HuH-7 (cell line): ENCODE measurements around the gene NTN5.
"Not testable (repeated sequence)": the region's sequence is repeated elsewhere in the genome, so short reads cannot be mapped to it uniquely, and the experiment has no call there.

Experiments
- DNase-seq: peaks from one replicate; pipeline ENCODE4 v3.0.0; 2011; ENCODE audit warnings: low spot score

NTN5 gene

DNA sequence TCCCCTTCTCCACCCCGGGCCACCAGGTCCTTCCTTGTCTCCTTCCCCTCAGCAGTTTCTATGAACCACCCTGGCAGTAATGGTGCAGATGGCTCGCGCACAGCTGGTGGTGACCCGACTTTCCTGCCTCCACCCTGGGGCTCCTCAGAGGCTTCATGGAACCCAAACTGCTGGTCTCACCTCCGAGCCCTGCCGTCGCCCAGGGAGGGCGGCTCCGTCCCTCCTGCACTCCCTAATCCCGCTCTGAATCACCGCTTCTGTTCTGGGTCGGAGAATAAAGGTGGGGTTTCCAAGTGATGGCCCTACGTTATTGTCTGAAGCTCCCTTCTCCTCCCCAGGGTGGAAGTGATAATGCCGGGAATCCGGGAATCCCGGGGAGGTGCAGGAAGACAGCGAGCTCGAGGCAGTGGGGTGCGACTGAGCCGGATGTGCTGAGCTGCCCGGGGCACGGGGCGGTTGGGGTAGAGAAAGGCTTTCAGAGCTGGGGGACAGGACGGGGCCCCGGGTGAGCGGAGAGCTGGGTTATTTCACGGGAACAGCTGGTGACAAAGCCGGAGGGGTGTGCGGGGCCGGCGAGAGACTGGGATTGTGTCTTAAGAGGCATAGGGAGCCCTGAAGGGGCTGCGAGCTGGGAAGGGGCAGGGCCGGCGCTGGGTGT lies 23.7 kb upstream of the NTN5 start:
- no peak for DNase-seq

GRCh38 chr19:48695743-48696352 lies 23.0 kb upstream of the NTN5 start, which contains the start of gene FUT2:
FUT2 (plus strand) TSS chr19:48695971; CDS start chr19:48702957, 6,986 bp downstream.
- DNase-seq = peak; percentile 66

DNA sequence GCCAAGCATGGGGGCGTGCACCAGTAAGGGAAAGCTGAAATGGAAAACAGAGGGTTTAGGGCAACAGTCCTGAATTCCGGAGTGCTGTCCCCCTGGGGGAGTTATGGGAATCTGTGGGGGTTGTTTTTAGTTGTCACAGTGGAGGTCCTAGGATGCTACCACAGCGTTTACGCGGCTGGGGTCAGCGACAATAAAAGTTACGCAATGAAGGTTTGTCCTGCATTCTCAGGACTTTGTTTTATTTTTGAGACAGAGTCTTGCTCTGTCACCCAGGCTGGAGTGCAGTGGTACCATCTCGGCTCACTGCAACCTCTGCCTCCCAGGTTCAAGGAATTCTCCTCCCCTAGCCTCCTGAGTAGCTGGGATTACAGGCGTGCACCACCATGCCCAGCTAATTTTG lies 20.8 kb upstream of the NTN5 start:
- not testable (repeated sequence) for DNase-seq

DNA sequence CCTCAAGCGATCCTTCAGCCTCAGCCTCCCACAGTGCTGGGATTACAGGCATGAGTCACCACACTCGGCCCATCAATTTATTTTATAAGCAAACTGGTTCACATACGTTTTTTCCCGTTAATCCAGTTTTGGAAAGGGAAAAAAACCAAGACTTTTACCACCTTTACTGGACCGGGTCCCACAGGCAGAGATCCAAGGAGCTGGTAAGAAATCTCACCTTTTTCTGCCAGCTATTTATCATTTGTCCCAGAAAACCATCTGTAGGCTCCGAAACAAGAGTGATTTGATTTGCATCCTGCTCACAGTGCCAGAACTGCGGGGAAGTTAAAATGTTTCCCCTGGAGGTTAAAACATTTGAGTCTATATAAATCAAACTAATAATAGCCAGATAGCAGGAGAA lies 16.6 kb upstream of the NTN5 start:
- no peak for DNase-seq

DNA sequence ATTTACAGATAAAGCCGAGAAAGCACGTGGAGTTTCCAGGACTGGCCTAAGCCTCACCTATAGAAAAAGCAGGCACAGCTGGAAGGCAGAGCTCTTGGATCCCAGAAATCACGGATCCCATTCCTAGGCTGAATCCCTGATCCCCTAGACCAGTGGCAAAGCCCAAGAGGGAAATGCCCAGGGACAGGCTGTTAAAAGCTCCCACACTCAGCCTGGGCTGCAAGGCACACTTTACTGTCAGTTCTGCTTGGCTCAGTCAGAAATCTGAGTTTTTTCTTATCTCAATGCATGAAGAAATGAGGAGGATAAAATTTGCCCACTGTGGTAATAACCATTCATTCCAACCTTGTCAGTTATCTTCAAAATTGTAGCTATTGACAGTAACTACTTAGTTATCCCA lies 15.0 kb upstream of the NTN5 start:
- DNase-seq = no peak

DNA sequence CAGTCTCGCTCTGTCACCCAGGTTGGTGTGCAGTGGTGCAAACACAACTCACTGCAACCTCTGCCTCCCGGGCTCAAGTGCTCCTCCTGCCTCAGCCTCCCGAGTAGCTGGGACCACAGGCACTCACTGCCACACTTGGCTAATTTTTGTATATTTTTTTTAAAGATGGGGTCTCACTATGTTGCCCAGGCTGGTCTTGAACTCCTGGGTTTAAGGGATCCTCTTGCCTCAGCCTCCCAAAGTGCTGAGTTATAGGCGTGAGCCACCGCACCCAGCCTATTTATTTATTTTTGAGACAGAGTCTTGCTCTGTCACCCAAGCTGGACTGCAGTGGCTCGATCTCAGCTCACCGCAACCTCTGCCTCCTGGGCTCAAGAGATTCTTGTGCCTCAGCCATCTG lies 13.8 kb upstream of the NTN5 start:
- DNase-seq = not testable (repeated sequence)

GRCh38 chr19:48686088-48686487 lies 13.3 kb upstream of the NTN5 start:
- DNase-seq = no peak

DNA sequence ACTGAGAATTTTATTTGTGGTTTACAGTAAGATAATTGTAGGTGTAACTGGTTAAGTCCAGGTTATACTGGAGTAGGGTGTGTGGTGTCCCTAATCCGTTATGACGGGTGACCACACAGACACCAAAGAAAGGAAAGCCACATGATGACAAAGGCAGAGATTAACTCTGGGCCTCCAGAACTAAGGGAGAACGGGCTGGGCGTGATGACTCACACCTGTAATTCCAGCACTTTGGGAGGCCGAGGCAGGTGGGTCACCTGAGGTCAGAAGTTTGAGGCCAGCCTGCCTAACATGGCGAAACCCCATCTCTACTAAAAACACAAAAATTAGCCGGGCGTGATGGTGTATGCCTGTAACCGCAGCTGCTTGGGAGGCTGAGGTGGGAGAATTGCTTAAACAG lies 12.8 kb upstream of the NTN5 start:
- no peak for DNase-seq

GRCh38 chr19:48683349-48683748 lies 10.5 kb upstream of the NTN5 start:
- no peak for DNase-seq

- no peak for DNase-seq
These were observed 8.3 kb upstream of the NTN5 start for GRCh38 chr19:48681127-48681470.

DNA sequence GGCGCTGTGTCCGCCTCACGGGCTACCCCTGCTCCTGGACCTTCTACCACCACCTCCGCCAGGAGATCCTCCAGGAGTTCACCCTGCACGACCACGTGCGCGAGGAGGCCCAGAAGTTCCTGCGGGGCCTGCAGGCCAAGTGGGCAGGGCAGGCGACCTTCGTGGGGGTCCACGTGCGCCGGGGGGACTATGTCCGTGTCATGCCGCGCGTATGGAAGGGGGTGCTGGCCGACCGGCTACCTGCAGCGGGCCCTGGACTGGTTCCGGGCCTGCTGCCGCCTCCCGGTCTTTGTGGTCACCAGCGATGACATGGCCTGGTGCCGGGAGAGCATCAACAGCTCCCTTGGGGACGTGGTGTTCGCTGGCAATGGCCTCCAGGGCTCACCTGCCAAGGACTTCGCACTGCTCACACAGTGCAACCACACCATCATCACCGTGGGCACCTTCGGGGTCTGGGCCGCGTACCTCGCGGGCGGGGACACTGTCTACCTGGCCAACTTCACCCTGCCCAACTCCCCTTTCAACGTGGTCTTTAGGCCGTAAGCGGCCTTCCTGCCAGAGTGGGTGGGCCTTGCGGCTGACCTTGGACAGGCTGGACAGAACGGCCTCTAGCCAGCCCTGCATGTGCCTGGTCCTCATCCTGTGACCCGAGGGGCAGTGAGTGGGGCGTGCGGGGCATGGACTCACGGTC lies 7.8 kb upstream of the NTN5 start:
- DNase-seq = no peak

- DNase-seq = not testable (repeated sequence)
These were observed 7.2 kb upstream of the NTN5 start for GRCh38 chr19:48680006-48680405.

DNA sequence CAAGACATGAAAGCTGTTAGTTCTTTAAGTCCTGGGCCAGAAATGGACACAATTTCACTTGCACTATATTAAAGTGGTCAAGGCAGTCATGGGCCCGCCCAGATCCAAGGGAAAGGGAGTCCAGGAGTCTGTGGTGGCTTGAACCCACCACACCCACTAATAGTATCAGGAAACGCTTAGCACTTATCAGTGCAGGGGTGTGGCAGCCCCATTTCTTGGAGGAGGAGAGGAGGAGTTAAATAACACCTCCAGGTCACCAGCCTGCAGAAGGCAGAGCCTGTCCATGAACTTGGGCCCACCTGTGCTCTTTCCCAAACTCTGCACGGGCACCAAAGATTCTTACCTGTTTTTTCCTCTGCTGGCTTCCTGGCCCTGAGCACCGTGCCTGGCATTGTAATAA lies 5.4 kb upstream of the NTN5 start:
- no peak for DNase-seq

DNA sequence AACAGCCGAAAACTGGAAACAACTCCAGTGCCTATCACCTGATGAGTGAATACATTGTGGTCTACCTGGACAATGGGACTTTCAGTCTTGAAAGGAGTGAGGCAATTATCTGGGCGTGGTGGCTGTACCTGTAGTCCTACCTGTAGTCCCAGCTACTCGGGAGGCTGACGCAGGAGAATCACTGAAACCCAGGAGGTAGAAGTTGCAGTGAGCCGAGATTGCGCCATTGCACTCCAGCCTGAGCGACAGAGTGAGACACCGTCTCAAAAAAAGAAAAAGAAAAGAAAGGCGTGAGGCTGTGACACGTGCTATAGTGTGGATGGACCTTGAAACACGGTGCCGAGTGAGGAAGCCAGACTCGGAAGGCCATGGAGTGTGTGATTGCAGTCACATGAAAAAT lies 4.1 kb upstream of the NTN5 start:
- DNase-seq = no peak

DNA sequence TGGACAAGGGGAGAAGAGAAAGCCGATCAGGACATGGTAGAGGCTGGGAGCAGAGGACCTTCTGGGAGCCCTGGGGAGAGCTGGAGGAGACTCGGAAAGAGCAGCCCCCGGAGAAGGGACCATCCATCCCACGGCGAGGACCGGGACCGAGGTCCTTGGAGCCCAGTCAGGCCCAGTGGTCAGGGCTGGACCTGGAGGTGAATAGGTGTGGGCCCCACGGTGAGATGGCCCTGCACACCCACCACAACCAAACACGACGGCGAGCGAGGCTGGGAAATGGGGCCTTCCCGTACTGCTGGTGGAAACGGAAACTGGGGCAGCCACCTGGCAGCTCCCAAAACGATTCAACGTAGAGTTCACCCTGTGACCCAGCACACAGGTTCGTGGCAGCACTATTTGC lies 3.7 kb upstream of the NTN5 start:
- no peak for DNase-seq

- peak; percentile 98 for DNase-seq
These were observed 2.4 kb upstream of the NTN5 start for GRCh38 chr19:48674921-48675824.

GRCh38 chr19:48674216-48674809 lies 1.5 kb upstream of the NTN5 start:
- no peak for DNase-seq

DNA sequence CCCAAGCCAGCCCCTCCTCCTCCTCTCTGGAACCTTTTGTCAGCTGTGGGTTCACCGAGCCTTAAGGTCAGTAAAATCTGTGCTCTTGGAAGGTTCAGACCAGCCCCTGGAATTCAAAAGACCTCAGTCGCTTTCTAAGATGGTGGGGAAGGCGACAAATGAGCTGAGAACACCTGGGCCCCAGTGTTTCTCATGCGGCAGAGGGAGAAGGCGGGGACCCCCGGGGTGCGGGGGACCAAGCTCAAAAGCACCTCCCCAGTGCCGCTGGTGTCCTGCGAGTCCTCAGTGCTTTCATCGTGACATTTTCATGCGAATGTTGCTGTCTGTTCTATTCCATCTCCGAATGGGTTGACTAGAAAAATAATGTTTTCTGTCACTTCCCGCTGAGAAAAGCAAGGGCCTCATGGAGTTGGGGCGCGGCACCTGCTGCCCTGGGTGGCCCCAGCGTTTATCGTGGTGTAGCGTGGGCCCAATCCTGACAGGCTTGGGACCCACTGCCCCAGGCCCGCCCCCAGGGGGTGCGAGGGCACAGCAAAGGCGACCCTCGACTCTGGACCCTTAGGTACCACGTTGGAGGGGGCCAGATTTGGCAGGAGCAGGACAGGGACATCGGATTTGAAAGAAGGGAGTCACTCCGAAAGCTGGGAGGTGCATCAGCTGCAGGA lies 751 bp upstream of the NTN5 start:
- DNase-seq = no peak

GRCh38 chr19:48671446-48671995 lies 1.3 kb downstream of the NTN5 start:
- DNase-seq = no peak

- DNase-seq = no peak
These were observed 1.9 kb downstream of the NTN5 start for GRCh38 chr19:48670699-48671445.
